WTC11 (cell line): ENCODE data around the gene COL13A1.

ENCODE experiments used
- GABPB1 ChIP-seq: sonication (generic); formaldehyde crosslinking; IDR thresholded peaks from 2 replicates; pipeline ENCODE4 v1.8.1; 2023; ENCODE audit warnings: mild to moderate bottlenecking, missing genetic modification reagents
- TF ChIP-seq, protein P1 (sequence below): fragments of 200-600 bp; IDR thresholded peaks from 2 replicates; pipeline ENCODE4 v1.8.0; 2022; ENCODE audit warnings: antibody characterized with exemption
- TF ChIP-seq, protein P2 (sequence below): sonication (generic); formaldehyde crosslinking; IDR thresholded peaks from 2 replicates; pipeline ENCODE4 v1.8.1; 2023; ENCODE audit warnings: mild to moderate bottlenecking, missing genetic modification reagents
- TF ChIP-seq, protein P3 (sequence below): sonication (generic); formaldehyde crosslinking; IDR thresholded peaks from 2 replicates; pipeline ENCODE4 v1.8.1; 2022; ENCODE audit warnings: mild to moderate bottlenecking, moderate library complexity, missing genetic modification reagents
- TF ChIP-seq, protein P4 (sequence below): fragments of 250-450 bp; sonication (Bioruptor Pico); IDR thresholded peaks from 2 replicates; pipeline ENCODE4 v1.9.0; 2021; ENCODE audit warnings: mild to moderate bottlenecking, borderline replicate concordance

DNA sequence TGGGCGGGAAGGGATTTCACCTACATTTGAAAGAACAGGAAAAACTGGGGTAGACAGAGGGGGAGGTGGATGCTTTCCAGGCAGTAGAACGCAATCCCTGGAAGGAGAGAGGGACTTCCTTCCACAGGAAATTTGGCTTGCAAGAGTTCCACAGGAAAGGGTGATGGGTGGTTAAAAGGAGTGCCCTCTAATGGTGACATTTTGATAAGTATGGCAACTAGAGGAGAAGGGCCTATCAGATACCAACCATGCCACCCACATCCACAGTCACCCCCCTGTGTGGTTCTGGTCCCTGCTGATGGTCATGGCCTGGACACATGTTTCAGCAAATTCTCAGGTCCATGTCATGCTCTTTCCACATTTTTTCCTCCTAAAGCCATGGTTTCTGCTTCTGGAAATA lies 27.1 kb upstream of the COL13A1 start:
- TF ChIP-seq, protein P1, sequence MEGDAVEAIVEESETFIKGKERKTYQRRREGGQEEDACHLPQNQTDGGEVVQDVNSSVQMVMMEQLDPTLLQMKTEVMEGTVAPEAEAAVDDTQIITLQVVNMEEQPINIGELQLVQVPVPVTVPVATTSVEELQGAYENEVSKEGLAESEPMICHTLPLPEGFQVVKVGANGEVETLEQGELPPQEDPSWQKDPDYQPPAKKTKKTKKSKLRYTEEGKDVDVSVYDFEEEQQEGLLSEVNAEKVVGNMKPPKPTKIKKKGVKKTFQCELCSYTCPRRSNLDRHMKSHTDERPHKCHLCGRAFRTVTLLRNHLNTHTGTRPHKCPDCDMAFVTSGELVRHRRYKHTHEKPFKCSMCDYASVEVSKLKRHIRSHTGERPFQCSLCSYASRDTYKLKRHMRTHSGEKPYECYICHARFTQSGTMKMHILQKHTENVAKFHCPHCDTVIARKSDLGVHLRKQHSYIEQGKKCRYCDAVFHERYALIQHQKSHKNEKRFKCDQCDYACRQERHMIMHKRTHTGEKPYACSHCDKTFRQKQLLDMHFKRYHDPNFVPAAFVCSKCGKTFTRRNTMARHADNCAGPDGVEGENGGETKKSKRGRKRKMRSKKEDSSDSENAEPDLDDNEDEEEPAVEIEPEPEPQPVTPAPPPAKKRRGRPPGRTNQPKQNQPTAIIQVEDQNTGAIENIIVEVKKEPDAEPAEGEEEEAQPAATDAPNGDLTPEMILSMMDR, result no peak
- TF ChIP-seq, protein P2, sequence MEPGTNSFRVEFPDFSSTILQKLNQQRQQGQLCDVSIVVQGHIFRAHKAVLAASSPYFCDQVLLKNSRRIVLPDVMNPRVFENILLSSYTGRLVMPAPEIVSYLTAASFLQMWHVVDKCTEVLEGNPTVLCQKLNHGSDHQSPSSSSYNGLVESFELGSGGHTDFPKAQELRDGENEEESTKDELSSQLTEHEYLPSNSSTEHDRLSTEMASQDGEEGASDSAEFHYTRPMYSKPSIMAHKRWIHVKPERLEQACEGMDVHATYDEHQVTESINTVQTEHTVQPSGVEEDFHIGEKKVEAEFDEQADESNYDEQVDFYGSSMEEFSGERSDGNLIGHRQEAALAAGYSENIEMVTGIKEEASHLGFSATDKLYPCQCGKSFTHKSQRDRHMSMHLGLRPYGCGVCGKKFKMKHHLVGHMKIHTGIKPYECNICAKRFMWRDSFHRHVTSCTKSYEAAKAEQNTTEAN (CRISPR knock-in tag), result no peak
- TF ChIP-seq, protein P3, sequence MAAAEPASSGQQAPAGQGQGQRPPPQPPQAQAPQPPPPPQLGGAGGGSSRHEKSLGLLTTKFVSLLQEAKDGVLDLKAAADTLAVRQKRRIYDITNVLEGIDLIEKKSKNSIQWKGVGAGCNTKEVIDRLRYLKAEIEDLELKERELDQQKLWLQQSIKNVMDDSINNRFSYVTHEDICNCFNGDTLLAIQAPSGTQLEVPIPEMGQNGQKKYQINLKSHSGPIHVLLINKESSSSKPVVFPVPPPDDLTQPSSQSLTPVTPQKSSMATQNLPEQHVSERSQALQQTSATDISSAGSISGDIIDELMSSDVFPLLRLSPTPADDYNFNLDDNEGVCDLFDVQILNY, result no peak
- no peak for TF ChIP-seq GABPB1 (CRISPR knock-in tag)
- TF ChIP-seq, protein P4, sequence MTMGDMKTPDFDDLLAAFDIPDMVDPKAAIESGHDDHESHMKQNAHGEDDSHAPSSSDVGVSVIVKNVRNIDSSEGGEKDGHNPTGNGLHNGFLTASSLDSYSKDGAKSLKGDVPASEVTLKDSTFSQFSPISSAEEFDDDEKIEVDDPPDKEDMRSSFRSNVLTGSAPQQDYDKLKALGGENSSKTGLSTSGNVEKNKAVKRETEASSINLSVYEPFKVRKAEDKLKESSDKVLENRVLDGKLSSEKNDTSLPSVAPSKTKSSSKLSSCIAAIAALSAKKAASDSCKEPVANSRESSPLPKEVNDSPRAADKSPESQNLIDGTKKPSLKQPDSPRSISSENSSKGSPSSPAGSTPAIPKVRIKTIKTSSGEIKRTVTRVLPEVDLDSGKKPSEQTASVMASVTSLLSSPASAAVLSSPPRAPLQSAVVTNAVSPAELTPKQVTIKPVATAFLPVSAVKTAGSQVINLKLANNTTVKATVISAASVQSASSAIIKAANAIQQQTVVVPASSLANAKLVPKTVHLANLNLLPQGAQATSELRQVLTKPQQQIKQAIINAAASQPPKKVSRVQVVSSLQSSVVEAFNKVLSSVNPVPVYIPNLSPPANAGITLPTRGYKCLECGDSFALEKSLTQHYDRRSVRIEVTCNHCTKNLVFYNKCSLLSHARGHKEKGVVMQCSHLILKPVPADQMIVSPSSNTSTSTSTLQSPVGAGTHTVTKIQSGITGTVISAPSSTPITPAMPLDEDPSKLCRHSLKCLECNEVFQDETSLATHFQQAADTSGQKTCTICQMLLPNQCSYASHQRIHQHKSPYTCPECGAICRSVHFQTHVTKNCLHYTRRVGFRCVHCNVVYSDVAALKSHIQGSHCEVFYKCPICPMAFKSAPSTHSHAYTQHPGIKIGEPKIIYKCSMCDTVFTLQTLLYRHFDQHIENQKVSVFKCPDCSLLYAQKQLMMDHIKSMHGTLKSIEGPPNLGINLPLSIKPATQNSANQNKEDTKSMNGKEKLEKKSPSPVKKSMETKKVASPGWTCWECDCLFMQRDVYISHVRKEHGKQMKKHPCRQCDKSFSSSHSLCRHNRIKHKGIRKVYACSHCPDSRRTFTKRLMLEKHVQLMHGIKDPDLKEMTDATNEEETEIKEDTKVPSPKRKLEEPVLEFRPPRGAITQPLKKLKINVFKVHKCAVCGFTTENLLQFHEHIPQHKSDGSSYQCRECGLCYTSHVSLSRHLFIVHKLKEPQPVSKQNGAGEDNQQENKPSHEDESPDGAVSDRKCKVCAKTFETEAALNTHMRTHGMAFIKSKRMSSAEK (CRISPR knock-in tag), result no peak
